OCI-LY7 (cell line): Measurements from ENCODE around the gene HMBS. TPM values are rescaled to one million over a fixed set of nuclear protein-coding genes. Genes with fewer than 3 reads are reported as not detected.

ENCODE experiments used
- BruUV-seq: library from RNA; stranded (reverse); fragments of 400-500 nt; replicated peaks from 2 replicates; lab custom pipeline; 2021; lab: Mats Ljungman, UMichigan
- CTCF ChIA-PET: fragments of 300-600 bp; sonication (Branson Sonifier 250); formaldehyde crosslinking; loops from one replicate; lab custom pipeline; 2022; ENCODE audit warnings: antibody characterized with exemption; ENCODE audit not compliant: unreplicated experiment; lab: Charles Lee
- POLR2A ChIA-PET: fragments of 300-600 bp; sonication (Branson Sonifier 250); formaldehyde crosslinking; loops from one replicate; lab custom pipeline; 2022; ENCODE audit warnings: antibody characterized with exemption; lab: Charles Lee
- DNase-seq: peaks from one replicate; pipeline ENCODE4 v3.0.0-alpha.2; 2015; ENCODE audit warnings: low spot score
- H2AFZ ChIP-seq: fragments of 200-600 bp; sonication (generic), shearing (Covaris generic); 2 replicates; pipeline ENCODE4 v1.6.1; 2014; ENCODE audit warnings: mild to moderate bottlenecking, antibody characterized with exemption, low read length, moderate library complexity
- H3K27ac ChIP-seq: fragments of 200-600 bp; sonication (generic); 2 replicates; pipeline ENCODE4 v1.5.1; 2014; ENCODE audit warnings: mixed run types, low read depth, mild to moderate bottlenecking, moderate library complexity, low read length, inconsistent platforms; ENCODE audit not compliant: poor library complexity, severe bottlenecking
- H3K36me3 ChIP-seq: fragments of 200-600 bp; sonication (generic); 2 replicates; pipeline ENCODE4 v1.6.1; 2014; ENCODE audit warnings: mild to moderate bottlenecking, antibody characterized with exemption, low read length, moderate library complexity, mixed read lengths; ENCODE audit not compliant: insufficient read depth
- H3K4me1 ChIP-seq: fragments of 200-600 bp; sonication (generic); 2 replicates; pipeline ENCODE4 v1.5.1; 2014; ENCODE audit warnings: mild to moderate bottlenecking, low read length; ENCODE audit not compliant: insufficient read depth, poor library complexity, severe bottlenecking
- H3K4me2 ChIP-seq: fragments of 200-600 bp; sonication (generic); 2 replicates; pipeline ENCODE4 v1.6.1; 2014; ENCODE audit warnings: mild to moderate bottlenecking, low read length
- H3K4me3 ChIP-seq: fragments of 200-600 bp; sonication (generic); 2 replicates; pipeline ENCODE4 v1.5.1; 2014; ENCODE audit warnings: mild to moderate bottlenecking, low read depth, low read length; ENCODE audit not compliant: poor library complexity, severe bottlenecking
- H3K79me2 ChIP-seq: fragments of 200-600 bp; sonication (generic); 2 replicates; pipeline ENCODE4 v1.6.1; 2016; ENCODE audit warnings: low read depth, mild to moderate bottlenecking, low read length, moderate library complexity, mixed read lengths; ENCODE audit not compliant: insufficient read depth
- H3K9me2 ChIP-seq: fragments of 200-600 bp; sonication (generic); 2 replicates; pipeline ENCODE4 v1.6.1; 2016; ENCODE audit warnings: mild to moderate bottlenecking, low read length, mixed read lengths; ENCODE audit not compliant: insufficient read depth
- H3K9me3 ChIP-seq: fragments of 200-600 bp; sonication (generic); 2 replicates; pipeline ENCODE4 v1.6.1; 2014; ENCODE audit warnings: mild to moderate bottlenecking, mixed run types, low read length, mixed read lengths
- H4K20me1 ChIP-seq: fragments of 200-600 bp; sonication (generic); 2 replicates; pipeline ENCODE4 v1.6.1; 2014; ENCODE audit warnings: mild to moderate bottlenecking, antibody characterized with exemption, low read length, moderate library complexity, mixed read lengths; ENCODE audit not compliant: insufficient read depth
- EZH2phosphoT487 ChIP-seq: fragments of 200-600 bp; sonication (generic); IDR thresholded peaks from 2 replicates; pipeline ENCODE4 v1.6.1; 2018; ENCODE audit warnings: low read depth, borderline replicate concordance, mild to moderate bottlenecking, mixed run types, antibody characterized with exemption, low read length, moderate library complexity, mixed read lengths
- intact Hi-C: fragments of 100-400 bp; cut with micrococcal nuclease; formaldehyde crosslinking; loops from one replicate; pipeline ENCODE4 v1.10.0; 2022; ENCODE audit not compliant: unreplicated experiment
- total RNA-seq, 2 experiments: library from RNA; depleted of rRNA in 1 of 2; stranded (reverse); fragments of >200 nt in 1 of 2; shearing (Covaris generic) in 1 of 2; gene quantifications; 2 replicates each; pipeline ENCODE4 v1.2.3, GENCODE V29; 2014 to 2022
- TF ChIP-seq, protein P1 (sequence below): fragments of 200-600 bp; sonication (generic); conservative IDR thresholded peaks from 2 replicates; pipeline ENCODE4 v1.5.1; 2014; ENCODE audit warnings: mild to moderate bottlenecking, antibody characterized with exemption, low read length, moderate library complexity, mixed read lengths

HMBS gene
- total RNA-seq, 2 experiments from 2014 or later: 12.2 to 50.0 TPM

DNA sequence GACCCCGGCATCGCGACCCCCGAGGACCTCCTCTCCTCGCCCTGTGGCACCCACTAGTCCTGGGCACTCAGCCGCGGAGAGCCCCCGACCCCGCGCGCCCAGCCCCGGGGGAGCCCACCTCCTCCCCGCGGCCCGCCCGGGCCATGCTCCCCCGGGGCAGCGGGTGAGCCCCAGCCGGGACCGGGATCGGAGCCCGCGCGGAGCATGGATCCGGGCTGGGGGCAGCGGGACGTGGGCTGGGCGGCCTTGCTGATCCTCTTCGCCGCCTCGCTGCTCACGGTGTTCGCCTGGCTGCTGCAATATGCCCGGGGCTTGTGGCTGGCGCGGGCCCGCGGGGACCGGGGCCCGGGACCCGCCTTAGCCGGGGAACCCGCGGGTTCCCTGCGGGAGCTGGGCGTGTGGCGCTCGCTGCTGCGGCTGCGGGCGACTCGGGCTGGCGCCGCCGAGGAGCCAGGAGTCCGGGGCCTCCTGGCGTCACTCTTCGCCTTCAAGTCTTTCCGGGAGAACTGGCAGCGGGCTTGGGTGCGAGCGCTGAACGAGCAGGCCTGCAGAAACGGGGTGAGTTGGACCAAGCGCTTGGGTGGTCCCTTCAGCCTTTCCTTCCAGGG, 23.0 kb downstream of the HMBS start:
- no peaks in the 10 kb centered on the region for H3K9me2 ChIP-seq
- DNase-seq: peak; percentile 45
- TF ChIP-seq EZH2phosphoT487: no peak
- TF ChIP-seq, protein P1, sequence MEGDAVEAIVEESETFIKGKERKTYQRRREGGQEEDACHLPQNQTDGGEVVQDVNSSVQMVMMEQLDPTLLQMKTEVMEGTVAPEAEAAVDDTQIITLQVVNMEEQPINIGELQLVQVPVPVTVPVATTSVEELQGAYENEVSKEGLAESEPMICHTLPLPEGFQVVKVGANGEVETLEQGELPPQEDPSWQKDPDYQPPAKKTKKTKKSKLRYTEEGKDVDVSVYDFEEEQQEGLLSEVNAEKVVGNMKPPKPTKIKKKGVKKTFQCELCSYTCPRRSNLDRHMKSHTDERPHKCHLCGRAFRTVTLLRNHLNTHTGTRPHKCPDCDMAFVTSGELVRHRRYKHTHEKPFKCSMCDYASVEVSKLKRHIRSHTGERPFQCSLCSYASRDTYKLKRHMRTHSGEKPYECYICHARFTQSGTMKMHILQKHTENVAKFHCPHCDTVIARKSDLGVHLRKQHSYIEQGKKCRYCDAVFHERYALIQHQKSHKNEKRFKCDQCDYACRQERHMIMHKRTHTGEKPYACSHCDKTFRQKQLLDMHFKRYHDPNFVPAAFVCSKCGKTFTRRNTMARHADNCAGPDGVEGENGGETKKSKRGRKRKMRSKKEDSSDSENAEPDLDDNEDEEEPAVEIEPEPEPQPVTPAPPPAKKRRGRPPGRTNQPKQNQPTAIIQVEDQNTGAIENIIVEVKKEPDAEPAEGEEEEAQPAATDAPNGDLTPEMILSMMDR: no peak
- H3K27ac ChIP-seq: peak overlapping the region; percentile 41
- peaks cover 31% of the 10 kb centered on the region for H3K4me1 ChIP-seq
- no TSS peak for BruUV-seq
- peak overlapping the region; percentile 11 for H2AFZ ChIP-seq
- H4K20me1 ChIP-seq: no peaks in the 10 kb centered on the region
- ChIA-PET POLR2A (interaction anchor here (0.6 to 4.0 kb wide), 11 partner anchors 8 to 254 kb away, joined by 3 to 41 read pairs (median 3); partner anchors contain the start of genes HINFP and HMBS), CTCF (interaction anchor here (1.0 kb wide), 1 partner anchor 76 kb away, joined by 3 read pairs; no protein-coding TSS in a partner anchor)
- peaks cover 6% of the 10 kb centered on the region; the same call in 1 of the 2 replicates for H3K79me2 ChIP-seq
- no peaks in the 10 kb centered on the region for H3K9me3 ChIP-seq
- peak overlapping the region; percentile 93 for H3K4me3 ChIP-seq
- peak overlapping the region; percentile 99 for H3K4me2 ChIP-seq
- intact Hi-C loops: loop anchor here (1.0 kb wide), 1 partner anchor 14 kb away; the partner anchor contains the start of gene HINFP
- peaks cover 7% of the 10 kb centered on the region; the same call in 1 of the 2 replicates for H3K36me3 ChIP-seq

- DNase-seq: peak; percentile 71
- Histone ChIP-seq H3K4me2 (peak overlapping the region; percentile 99), H3K79me2 (peaks cover 6% of the 10 kb centered on the region; the same call in 1 of the 2 replicates), H3K27ac (peak overlapping the region; percentile 41), H3K4me3 (peak overlapping the region; percentile 93), H3K36me3 (peaks cover 7% of the 10 kb centered on the region; the same call in 1 of the 2 replicates), H2AFZ (peak overlapping the region; percentile 11; the same call in 1 of the 2 replicates), H3K4me1 (peaks cover 26% of the 10 kb centered on the region), H3K9me2 (no peaks in the 10 kb centered on the region), H3K9me3 (no peaks in the 10 kb centered on the region), H4K20me1 (no peaks in the 10 kb centered on the region)
- POLR2A ChIA-PET: interaction anchor here (0.5 to 4.0 kb wide), 6 partner anchors 10 to 1100 kb away, joined by 3 to 41 read pairs (median 6); partner anchors contain the start of genes HINFP and VPS11
- intact Hi-C loops: loop anchor here (1.0 kb wide), 1 partner anchor 13 kb away; the partner anchor contains the start of gene HINFP
- no TSS peak for BruUV-seq
- no peak for TF ChIP-seq EZH2phosphoT487
- TF ChIP-seq, protein P1: no peak
- CTCF ChIA-PET: interaction anchor here (1.4 kb wide), 1 partner anchor 13 kb away, joined by 7 read pairs; the partner anchor contains the start of gene HINFP
These were observed 23.6 kb downstream of the HMBS start for GRCh38 chr11:119108146-119108856.
